ENCODE measurements around the gene SEC62.

Gene SEC62, protein sequence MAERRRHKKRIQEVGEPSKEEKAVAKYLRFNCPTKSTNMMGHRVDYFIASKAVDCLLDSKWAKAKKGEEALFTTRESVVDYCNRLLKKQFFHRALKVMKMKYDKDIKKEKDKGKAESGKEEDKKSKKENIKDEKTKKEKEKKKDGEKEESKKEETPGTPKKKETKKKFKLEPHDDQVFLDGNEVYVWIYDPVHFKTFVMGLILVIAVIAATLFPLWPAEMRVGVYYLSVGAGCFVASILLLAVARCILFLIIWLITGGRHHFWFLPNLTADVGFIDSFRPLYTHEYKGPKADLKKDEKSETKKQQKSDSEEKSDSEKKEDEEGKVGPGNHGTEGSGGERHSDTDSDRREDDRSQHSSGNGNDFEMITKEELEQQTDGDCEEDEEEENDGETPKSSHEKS

GRCh38 chr3:169966428-169966950 lies at the start of gene SEC62:
SEC62 (plus strand) TSS chr3:169966807; CDS start chr3:169966823, 16 bp downstream.
- peak; percentile 90 for DNase-seq (ENCODE audit: low read depth)

DNA sequence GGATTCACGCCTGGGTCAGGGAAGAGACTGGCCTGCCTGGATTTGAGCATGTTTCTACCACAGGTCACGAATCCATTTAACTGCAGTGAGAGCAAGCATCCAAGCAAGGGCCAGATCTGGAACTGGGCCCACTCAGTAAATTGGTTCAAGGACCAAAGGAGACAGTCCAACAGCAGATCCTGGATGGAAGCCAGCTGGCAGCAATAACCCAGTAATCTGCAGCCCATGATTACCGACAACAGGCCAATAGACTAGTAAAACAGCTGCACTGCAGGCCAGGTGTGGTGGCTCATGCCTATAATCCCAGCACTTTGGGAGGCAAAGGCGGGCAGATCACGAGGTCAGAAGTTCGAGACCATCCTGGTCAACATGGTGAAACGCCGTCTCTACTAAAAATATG lies 43.4 kb upstream of the SEC62 start:
- DNase-seq (ENCODE audit: low read depth): no peak

DNA sequence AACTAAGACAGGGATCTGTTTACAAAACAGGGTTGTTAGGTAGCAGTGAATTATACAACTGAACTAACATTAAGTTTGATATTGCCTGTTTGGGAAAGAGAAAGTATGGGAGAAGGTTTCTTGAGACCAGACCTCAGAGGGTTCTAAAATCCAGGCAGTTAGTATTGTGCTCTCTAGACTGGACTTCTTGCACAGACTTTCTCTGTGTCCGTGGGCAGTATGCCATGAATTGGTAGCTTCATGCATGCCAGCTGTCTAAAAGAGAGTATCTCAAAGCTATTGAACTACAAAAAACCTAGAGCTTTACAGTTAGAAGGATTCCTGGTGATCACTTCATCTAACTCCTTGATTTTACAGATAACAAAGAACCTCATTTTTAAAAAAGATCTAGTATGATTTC lies 42.8 kb upstream of the SEC62 start:
- no peak for DNase-seq (ENCODE audit: low read depth)

GRCh38 chr3:169929830-169930519 lies 36.6 kb upstream of the SEC62 start:
- no peak for DNase-seq (ENCODE audit: low read depth)

GRCh38 chr3:169930843-169931242 lies 35.8 kb upstream of the SEC62 start:
- DNase-seq (ENCODE audit: low read depth): no peak

GRCh38 chr3:169931747-169932520 lies 34.7 kb upstream of the SEC62 start:
- DNase-seq (ENCODE audit: low read depth): no peak

DNA sequence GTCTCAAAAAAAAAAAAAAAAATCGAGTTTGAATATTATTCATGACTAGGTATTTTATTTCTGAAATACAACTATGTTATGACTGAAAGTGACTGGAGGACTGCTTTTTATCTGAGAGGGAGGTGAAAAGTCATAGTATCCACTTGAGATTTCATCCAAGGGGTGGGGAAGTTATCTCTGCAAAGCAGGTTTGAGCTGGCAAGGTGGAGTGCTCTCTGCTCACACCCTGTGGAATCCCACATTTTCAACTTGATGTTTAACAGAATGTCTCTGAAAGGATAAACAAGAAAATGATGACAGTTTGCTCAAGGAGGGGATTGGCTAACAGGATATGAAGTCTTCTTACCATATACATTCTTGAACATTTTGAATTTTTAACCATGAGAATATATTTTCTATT lies 27.3 kb upstream of the SEC62 start:
- DNase-seq (ENCODE audit: low read depth): no peak

DNA sequence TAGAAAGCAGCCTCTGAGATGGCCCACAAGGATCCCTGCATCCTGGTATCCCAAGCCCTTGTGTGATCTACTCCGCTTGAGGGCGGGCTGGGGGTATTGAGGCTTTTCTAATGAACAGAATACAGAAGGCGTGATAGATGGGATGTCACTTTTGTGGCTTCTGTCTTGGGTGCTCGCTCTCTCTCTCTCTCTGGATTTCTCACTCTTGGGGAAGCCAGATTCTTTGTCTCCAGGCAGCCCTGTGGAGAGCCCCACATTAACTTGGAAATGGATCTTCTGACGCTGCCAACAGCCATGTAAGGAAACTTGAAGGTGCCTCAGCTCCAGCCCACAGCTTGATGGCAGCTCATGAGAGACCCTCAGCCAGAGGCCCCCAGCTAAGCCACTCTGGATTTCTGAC lies 26.9 kb upstream of the SEC62 start:
- DNase-seq (ENCODE audit: low read depth): no peak

DNA sequence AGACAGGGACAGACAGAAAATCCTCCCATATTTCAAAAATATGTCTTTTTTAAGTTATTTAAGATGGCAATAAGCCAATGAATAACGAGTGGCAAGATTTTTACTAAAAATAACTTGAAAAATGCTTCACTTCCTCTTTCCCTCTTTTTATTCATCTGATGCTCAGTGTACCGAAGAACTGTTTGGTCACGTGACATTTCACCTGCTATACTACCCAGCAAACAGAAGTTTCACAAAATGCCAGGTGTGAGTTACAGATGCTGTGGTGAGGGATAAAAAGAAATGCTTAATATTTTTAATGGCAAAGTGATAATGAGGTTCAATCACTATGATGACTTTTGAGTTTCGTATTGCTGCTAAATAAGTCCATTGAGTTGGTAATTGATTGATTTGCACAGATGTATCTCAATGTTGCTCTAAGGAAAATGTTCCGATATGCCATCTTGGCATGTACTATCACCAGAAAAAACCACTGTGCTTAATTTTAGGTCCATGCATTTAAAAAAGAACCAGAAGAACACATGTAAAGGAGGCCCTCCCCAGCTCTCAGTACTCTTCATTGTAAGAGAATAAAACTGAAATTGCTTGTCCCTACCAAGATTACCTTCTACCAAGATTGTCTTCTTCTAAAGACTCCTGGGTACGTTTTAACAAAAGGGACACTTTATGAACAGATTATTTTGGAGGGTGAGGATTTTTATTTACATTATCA lies 26.0 kb upstream of the SEC62 start:
- no peak for DNase-seq (ENCODE audit: low read depth)

DNA sequence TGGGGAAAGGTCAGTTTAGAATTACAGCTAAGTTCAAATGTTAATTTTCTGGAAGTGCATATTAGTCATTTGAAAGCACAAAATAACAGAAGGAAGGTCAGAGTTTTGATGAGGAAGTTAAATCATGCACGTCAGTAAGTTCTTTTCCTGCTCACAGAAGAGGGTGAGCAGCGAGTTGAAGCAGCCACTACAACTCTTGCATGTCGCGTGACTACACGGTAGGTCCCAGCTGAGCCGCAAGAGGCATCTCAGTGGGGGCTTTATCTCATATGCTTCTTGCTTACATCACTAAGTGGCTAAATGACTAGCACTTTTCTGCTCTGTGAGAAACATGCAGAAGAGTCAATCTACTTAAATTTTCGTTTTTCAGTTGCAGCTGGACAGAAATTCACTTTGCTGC lies 21.3 kb upstream of the SEC62 start:
- DNase-seq (ENCODE audit: low read depth): no peak

DNA sequence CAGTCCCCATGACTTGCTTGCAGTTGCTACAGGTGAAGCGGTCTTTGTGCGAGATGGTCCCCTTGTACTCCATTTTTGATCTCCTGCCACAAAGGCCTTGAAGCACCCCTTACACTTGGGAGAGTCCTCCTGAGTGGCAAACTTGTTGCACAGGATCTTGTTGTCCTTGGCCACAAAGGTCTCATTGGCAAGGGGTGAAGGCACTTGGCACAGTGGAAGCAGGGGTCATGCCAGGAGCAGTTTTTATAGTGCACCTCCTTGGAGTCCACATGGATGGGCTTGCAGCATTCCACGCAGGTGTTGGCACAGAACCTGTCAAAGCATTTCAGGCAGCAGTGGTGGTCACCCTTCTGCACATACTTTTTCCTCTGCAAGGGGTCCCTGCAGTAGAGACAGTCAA lies 20.3 kb upstream of the SEC62 start:
- no peak for DNase-seq (ENCODE audit: low read depth)

GRCh38 chr3:169948559-169949448 lies 17.8 kb upstream of the SEC62 start:
- no peak for DNase-seq (ENCODE audit: low read depth)

DNA sequence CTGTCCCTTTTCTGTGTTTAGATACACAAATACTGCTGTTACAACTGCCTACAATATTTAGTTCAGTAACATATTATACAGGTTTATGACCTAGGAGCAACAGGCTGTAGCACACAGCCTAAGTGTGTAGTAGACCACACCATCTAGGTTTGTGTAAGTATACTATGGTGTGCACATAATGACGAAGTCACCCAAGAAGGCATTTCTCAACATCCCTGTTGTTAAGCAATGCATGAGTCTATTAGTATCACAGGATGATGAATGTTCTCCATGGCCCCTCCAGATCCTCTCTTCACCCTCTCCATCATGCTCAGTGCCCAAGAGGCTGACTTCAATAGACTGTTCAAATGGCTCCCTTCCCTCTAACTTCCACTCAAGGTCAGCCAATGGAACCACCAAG lies 14.6 kb upstream of the SEC62 start:
- DNase-seq (ENCODE audit: low read depth): no peak

GRCh38 chr3:169953462-169954141 lies 13.0 kb upstream of the SEC62 start:
- no peak for DNase-seq (ENCODE audit: low read depth)

DNA sequence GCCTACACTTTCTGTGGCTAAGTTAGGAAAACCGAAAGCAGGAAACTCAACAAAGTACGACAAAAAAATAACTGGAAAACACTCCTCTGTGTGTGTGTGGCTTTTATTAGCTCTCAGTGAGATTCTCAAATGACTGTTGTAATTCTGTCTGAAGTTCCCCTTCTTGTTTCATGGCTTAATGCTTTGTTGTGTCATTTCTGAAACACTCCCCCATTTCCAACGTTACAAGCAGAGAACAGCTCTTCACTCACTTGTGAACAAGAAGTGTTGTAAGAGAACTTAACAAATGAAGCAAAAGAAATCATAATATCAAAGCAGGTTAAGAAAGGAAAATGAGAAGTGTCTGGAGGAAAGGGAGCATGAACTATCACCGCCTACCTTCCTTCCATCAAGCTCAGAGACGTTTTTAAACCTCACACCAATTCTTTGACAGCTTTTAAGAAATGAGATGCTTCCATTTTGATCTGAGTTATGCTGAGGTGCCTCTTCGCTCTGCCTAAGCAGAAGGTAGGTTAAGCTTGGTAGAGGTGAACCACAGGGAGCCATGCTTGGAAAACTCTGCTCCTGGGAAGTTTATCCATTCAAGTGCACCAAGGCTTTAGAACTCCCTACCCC lies 12.4 kb upstream of the SEC62 start:
- no peak for DNase-seq (ENCODE audit: low read depth)

DNA sequence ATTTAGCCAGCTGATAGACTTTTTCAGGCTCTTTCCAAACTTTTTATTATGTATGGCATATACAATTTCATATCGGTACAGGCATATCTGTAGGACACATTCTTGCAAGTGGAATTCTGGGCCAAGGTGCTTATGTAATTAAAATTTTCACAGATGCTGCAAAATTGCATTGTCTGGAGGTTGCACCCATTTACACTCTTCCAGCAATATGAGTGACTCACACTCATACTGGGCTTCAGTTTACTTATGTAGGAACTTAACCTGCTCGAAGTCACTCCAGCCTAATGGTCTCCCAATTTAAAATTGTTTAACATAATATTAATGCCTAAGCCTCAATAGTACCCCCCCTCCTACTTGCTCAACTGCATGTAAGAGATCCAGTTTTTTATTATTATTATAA lies 11.2 kb upstream of the SEC62 start:
- DNase-seq (ENCODE audit: low read depth): no peak

DNA sequence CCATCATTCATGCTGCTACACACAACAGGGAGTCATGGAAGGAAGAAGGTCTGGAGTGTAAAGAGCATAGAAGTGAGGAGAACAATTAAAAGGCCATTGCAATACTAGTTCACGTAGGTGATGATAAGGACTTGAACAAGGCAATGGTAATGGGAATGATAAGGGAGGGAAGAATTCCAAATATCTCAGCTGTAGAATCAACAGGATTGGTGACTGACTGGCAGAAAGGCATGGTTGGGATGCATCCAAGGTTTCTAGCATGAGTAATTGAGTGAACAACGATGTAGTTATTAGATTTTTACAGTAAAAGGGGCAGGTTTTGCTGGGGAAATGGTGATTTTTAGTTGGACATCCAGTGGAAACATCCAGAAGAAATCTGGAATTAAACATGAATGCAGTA lies 2.4 kb upstream of the SEC62 start:
- DNase-seq (ENCODE audit: low read depth): no peak

GRCh38 chr3:169965562-169966427 lies 812 bp upstream of the SEC62 start:
- no peak for DNase-seq (ENCODE audit: low read depth)

Data from activated T-helper 1 cell treated with Interleukin-2 at 50 U/mL for 16 hours (primary cell).